ENCODE measurements around the gene PTPRM.

DNA sequence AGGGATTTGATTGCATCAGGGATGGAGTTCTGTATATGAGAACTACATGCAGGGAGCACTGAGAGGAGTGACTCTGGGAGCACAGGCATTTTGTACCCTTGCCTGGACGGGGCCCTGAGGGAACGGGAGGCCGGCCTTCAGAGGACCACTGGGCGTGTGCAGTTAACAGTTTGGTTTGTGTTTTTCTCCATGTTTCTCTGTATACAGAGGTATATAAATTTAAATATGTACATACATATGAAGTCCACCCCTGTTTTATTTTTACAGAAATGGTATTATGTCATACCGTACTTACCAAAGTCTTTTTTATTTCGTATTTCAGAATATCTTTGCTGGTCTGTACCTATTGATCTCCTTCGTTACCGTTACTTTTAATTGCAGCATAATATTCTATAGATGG, 111.3 kb downstream of the PTPRM start:
- TF ChIP-seq, protein P1, sequence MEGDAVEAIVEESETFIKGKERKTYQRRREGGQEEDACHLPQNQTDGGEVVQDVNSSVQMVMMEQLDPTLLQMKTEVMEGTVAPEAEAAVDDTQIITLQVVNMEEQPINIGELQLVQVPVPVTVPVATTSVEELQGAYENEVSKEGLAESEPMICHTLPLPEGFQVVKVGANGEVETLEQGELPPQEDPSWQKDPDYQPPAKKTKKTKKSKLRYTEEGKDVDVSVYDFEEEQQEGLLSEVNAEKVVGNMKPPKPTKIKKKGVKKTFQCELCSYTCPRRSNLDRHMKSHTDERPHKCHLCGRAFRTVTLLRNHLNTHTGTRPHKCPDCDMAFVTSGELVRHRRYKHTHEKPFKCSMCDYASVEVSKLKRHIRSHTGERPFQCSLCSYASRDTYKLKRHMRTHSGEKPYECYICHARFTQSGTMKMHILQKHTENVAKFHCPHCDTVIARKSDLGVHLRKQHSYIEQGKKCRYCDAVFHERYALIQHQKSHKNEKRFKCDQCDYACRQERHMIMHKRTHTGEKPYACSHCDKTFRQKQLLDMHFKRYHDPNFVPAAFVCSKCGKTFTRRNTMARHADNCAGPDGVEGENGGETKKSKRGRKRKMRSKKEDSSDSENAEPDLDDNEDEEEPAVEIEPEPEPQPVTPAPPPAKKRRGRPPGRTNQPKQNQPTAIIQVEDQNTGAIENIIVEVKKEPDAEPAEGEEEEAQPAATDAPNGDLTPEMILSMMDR (IDR thresholded peaks at IDR 0.05; ENCODE audit: low read depth, low read length, poor library complexity, severe bottlenecking): no peak
- TF ChIP-seq EZH2phosphoT487 (IDR thresholded peaks at IDR 0.05; ENCODE audit: borderline replicate concordance, low read length): no peak
